GM18870 (cell line): Measurements from ENCODE around the gene BCR.
"Not testable (repeated sequence)": the region's sequence is repeated elsewhere in the genome, so short reads cannot be mapped to it uniquely, and the experiment has no call there.

Source experiments
- ATAC-seq: cut with Tn5 transposase; IDR thresholded peaks from one replicate; pipeline ENCODE4 v1.9.1; 2021; ENCODE audit warnings: moderate library complexity; ENCODE audit not compliant: unreplicated experiment

BCR gene

DNA sequence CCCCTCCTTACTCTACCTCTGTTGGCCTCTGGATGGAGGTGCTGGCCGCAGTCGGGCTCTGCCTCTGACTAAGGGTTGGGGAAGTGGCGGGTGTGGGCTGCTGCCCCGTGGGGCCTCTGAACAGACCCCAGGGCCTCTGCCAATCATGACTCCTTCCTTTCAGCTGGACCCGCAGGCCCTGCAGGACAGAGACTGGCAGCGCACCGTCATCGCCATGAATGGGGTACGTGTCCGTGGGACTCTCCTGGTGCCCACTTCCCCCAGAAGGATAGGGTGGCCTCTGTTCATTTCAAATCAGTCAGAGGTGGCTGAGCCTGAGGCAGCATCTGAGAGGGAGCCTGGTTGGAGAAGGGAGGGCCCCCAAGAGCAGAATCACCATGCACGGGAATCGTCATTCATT is 129.0 kb downstream of the BCR start:
- ATAC-seq = not testable (repeated sequence)

DNA sequence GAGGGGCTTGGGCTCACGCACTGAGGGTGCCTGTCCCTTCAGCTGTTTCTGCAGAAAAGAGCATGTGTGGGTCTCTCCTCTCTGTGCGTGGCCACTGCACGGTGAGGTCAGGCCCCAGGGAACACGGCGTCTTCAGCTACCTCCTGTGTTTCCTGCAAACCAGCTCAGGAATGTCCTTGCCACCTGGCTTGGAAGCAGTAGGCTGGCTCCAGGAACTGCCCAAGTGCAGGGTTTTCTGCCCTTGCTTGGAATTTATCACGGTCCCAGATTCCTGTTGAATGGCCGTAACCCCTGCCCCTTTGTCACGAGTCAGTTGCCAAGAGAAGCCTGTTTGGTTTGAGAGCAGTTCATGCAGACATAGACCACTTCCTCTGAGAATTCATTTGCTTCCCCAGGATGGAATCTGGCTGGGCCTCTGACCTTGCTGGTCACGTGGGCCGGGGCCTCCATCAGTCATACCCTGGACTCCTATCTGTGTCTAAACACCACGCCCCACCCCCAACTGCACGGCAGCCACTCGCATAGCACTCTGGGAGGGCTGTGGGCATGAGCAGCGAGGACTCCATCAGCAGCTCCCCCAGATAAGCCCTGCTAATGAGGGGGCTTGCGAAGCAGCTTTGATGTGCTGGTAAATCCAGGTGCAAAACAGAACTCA is 130.3 kb downstream of the BCR start:
- not testable (repeated sequence) for ATAC-seq

DNA sequence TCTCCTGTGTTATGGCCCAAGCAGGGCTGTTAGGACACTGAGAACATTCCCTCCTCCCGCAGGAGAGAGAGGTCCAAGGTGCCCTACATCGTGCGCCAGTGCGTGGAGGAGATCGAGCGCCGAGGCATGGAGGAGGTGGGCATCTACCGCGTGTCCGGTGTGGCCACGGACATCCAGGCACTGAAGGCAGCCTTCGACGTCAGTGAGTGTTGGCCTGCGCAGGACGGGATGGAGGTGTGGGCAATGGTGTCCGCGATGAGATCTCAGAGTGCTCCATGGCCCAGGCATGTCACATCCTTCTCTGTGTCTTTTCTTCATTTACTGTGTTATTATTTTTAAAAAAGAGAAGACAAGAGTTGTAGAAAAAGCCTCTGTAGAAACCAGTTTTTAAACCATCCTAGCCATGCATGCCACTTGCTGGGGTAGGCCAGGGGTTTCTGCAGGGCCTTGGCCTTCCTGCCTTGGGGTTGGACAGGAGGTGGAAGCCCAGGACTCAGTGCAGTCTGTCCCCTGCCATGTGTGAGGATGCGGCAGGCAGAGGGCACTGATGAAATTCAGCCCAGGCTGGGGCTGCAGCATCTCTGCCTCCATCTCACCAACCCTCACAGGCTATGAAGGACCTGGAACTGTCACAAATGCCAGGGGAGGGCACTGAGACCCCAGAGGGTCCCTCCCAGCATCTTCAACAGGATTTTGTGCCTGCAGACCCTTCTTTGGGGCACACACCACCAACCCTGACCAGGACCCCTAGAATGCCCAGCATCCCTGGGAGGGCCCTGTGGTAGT is 131.5 kb downstream of the BCR start:
- not testable (repeated sequence) for ATAC-seq

DNA sequence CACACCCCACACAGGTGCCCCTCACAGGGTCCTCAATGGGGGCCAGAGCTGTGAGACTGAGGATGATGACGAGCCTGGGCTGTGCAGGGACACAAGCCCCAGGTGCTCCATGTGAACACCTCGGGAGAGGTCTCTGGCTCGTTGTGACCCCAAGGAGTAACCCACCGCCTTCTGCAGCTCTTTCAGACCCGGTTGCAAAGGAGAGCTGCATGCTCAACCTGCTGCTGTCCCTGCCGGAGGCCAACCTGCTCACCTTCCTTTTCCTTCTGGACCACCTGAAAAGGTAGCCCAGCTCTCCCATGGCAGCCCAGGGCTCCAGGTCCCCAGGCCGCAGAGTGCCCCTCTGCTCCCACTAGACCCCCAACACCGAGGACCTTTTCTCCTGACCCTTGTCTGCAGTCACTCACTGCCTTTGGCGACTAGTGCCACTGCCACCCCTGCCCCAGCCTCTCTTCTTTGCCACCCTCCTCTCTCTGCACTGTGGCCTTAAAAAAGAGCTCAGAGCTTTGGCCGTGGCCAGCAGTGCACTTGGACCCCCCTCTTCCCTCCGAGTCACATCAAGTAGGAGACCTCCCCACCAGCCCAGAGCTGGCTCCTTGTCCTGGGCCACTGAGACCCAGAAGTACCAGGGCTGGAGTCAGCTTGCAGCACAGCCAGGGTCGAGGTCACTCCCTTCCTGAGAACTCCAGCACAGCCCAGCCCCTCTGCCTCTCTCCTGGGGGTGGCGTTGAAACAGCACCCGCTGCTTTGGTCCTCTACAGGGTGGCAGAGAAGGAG is 133.7 kb downstream of the BCR start:
- ATAC-seq = no peak

DNA sequence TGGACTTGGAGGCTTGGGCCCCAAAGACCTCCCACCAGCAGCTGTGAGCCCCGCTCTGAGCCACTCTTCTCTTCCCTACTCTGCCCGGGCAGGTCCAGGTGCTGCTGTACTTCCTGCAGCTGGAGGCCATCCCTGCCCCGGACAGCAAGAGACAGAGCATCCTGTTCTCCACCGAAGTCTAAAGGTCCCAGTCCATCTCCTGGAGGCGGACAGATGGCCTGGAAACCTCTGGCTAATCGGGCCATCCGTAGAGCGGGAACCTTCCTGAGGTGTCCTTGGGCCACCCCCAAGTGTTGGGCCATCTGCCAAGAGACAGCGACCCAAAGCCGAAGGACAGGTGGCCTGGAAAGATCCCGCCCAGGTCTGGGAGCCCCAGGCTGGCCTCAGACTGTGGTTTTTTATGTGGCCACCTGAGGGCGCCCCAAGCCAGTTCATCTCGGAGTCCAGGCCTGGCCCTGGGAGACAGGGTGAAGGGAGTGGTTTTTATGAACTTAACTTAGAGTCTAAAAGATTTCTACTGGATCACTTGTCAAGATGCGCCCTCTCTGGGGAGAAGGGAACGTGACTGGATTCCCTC is 135.1 kb downstream of the BCR start:
- no peak for ATAC-seq

DNA sequence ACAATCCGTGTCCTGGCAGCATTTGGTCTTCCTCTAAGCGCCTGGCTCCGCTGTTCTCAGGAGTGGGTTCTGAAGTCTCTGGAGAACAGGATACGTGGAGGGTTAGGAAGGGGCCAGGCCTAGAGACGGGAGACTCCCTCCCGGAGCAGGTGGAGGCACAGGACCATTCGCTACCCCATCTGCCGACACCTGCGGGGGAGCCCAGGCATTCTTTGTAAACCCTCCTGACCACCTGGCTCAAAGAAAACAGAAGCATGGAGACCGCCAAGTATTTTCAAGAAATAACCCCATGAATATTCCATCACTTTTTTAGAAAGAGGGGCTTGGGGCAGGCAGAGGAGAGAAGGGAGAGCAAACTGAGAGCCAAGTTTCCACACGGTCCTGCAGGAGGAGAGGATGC is 136.3 kb downstream of the BCR start:
- not testable (repeated sequence) for ATAC-seq

DNA sequence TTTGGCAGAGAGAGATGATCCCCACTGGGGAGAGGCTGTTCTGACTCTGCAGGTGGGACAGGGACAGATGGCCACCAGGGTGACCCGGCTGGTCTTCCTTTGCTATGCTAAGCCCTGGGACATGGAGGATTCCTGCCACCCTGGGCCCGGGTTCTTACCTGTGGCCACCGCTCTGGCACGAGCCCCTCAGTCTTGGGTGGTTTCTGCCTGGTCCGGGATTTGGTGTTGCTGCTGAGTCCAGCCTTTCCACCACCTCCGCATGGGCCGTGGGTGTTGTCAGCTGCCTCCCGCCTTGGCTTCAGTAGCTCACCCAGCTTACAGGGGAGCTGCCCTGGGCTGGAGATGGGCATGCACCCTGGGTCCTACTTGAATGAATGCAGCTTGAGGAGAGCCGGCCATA is 138.0 kb downstream of the BCR start:
- ATAC-seq = not testable (repeated sequence)

DNA sequence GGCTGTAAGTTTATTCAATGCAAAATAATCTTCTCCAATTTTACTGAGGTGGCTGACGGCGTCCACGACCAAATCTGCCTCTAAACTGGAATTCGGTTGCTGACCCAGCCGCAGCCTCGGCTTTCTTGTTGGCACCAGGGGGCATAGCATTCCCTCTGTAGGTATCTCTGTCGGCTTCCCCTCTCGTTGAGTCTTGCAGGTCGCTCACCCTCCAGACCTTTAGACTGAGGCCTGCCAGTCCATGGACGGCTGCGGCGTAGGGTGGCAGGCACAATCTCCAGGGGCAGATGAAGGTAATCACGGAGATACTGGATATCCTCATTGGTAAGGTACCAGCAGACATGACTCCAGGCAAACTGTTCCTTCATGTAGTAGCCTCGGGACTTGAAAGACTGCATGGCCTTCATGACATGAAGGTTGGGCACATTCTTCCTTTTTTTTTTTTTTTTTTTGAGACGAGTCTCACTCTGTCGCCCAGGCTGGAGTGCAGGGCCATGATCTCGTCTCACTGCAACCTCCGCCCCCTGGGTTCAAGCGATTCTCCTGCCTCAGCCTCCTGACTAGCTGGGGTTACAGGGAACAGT is 142.3 kb downstream of the BCR start:
- not testable (repeated sequence) for ATAC-seq

DNA sequence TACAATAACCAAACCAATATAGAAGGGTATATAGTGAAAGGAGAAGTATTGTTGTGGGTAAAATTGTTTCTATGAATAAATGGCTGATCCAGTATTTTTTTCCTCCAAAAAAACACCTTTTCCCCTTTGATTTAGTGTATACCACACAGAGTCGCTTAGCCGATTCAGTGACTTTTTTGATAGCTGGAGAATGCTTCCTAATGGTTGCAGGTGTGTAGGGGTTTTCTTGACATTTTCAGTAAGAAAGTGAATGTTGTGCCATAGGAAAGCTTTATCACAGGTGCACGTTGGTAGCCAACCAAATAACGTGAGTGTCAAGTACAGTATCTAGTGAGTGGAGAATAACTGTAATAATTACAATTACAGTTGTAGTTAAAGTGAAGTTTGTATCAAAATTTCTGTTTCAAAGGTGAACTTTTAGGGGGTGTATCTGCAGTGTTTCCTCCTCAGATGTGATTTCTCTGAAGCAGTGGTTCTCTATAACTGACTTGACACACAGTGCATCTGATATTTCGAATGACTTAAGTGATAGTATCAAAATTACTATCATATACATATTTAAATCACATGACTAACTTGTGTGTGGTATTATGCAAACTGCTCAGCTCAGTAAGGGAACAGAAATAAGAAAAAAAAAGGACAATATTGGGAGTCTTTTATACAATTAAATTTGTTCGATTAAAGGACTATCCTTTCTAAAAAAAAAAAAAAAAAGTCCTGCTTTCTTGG is 143.8 kb downstream of the BCR start:
- ATAC-seq = not testable (repeated sequence)

DNA sequence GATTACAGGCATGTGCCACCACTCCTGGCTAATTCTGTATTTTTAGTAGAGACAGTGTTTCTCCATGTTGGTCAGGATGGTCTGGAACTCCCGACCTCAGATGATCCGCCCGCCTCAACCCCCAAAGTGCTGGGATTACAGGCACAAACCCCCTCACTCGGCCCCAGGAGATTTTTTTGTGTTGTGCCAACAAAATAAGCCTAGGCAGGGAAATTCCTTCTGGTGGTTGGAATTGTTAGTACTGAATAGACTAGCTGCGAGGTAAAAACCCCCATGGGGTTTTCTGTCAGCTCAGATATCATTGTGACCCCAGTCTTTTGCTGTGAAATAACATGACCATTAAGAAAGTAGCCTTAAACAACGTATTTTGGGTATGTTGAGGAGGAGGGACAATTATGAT is 144.9 kb downstream of the BCR start:
- no peak for ATAC-seq

DNA sequence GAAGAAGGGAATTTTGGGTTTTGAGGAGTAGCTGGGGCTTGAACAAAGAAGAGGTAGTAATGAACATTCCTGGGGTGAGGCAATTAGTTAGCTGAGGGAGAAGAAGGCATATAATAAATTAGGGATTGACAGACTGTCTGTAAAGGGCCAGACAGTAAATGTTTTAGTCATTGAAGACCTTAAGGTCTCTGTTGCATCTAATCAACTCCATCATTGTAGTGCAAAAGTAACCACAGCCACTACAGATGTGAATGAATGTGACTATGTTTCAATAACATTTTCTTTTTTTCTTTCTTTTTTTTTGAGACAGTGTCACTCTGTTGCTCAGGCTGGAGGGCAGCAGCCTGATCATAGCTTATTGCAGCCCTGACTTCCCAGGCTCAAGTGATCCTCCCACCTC is 153.5 kb downstream of the BCR start:
- not testable (repeated sequence) for ATAC-seq

DNA sequence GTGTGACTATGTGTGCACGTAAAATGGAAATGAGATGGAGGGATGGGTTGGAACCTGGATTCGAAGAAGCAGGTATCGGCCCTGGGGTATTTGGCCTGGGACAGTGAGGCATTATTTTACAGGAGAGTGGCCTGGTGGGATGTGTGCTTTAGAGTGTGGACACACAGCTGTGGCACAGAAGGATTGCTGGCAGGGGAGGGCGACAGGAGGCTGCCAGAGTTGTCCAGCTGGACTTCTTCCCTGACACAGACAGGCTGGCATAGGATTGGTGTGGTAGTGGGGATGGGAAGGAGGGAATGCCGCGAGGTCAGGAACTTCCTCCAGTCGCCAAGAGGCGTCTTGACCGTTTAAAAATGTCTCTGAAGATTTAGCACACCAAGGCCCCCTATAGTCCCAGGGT is 157.4 kb downstream of the BCR start:
- ATAC-seq = not testable (repeated sequence)

DNA sequence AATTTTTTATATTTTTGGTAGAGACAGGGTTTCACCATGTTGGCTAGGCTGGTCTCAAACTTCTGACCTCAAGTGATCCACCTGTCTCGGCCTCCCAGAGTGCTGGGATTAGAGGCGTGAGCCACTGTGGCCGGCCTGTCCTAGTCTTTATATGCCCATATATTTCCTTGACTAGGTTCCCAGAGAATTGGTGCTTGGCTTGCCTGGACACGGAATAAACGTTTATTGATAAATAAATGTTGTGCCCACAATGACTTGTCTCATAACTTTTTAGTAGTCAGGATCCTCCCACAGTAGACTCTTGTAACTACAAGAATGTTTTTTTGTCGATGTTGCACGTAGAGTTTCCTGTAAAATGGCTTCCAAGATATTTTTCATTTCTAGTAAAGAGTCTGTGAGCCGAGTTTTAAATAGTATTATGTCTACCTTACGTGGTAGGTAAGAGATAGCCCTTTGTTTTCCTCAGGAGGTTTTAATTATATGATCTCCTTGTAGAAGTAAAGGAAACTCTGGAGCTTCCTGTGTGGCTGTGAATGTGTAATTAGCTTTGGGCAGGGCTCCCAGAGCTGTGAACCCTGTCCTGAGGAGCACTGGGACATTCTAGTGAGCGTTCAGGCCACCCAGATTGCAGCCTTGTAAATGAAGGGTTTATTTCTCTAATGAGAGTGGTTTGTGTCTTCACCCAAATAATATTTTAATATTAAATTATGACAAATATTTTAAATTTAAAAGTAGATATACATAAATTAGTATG is 161.8 kb downstream of the BCR start:
- ATAC-seq = not testable (repeated sequence)

DNA sequence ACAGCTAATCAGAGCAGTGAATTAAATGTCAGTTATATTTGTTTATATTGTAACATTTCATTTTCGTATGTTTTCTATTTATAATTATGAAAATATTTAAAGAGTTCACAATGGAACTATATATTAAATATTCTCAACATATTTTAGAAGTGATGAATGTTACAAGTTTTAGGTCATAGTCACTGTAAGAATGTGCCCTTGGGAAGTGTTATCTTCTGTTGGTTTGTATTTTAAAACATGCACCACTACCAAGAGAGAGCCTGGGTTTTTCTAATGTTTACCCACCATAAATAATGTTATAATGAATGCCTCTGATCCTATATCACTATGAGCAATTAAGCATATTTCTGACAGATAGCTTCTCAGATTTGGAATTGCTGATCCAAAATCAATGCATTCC is 171.0 kb downstream of the BCR start:
- ATAC-seq = no peak

DNA sequence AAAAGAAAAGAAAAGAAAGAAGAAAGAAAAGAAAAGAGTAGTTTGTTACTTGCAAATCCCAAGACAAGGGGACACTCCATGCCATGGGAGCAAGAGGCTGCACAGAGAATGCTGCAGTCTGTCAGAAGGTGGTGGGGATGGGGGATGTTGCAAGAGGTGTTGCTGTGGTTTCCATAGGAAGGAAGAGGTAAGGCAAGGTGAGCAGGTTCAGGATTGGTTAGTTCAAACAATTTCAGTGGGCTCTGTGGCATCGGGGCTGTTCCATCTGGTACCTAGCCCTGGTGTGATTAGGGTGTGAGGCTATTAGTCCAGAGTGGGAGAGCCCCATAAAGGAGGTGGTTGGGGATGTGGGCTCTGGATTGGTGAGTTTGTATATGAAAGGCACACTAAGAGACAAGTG is 172.7 kb downstream of the BCR start:
- ATAC-seq = no peak

DNA sequence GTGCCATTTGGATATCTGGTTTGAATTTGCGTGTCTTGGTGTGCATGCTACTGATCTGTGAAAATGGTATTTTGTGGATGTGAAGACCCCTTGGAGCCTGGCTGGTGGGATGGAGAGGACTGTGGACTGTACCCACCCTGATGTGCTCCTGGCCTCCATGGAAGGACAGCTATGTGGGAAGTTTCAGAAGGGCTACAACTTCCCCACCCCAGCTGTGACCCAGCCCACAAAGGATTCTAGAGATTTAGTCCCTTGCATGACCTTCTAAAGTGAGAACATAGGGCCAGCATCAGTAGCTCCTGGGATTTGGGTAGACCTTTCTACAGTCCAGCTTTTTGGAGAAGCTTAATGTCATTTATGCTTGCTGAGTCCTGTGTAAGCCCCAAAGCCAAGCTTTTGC is 173.4 kb downstream of the BCR start:
- ATAC-seq = no peak

DNA sequence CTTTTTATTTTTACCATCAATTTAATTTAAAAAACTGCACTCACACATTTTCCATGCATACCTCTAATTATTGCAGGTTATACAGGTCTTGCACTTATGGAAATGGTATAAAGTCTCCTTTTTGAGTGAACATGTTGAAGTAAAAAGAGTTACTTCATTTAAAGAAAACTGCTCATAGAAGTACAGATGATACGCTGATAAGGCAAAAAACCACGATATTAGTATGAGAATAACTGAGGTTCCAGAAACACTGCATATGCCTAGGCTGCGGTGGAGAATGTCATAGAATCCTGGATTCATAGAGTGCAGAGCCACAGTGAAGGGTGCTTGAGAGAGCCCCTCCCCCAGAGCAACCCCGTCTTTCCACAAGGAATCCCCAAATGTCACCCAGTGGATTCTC is 175.8 kb downstream of the BCR start:
- no peak for ATAC-seq

DNA sequence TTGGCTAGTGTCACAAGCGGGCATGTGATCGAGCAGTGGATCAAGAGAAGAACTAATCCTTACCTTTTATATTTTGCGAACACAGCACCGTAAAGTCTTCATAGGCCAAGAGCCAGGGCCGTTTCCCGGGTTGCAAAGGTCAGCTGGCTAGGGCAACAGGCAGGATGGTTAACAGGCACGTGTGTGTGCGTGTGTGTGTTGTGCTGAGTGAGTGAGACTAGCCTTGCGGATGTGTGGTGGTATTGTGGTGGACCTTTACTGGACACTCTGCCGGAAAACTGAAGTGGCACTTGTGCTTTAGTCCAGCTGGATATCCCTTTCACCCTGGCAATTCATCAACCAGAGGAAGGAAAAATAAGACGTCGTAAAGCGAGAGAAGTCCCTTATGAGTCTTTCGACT is 176.7 kb downstream of the BCR start:
- ATAC-seq = no peak

DNA sequence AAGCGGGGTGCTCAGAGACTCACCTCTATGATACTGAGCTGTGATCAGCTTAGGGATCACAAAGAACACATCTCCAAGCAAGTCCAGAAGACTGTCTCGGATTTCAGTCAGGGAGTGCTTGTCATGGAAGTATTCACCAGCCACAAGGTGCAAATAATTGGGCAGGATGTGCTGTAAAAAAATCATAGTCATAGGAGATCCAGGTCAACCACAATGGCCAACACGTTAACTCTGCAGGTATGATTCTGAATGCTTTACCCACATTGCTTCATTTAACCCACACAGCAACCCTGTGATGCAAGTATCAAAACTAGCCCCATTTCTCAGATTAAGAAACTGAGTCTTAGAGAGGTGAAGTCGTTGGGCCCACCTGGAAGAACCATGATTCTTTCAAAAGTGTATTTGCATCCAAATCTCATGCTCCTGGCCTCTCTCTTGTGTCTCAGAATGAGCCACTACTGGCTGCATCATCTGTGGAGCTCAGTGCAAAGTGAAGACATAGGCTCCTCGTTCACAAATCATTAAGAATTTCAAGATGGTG is 179.3 kb downstream of the BCR start:
- no peak for ATAC-seq
